ENCODE measurements around the gene PLEKHG1. TPM values are rescaled to one million over a fixed set of nuclear protein-coding genes. Genes with fewer than 3 reads are reported as not detected.

PLEKHG1 gene
- total and polyA plus RNA-seq, 2 experiments from 2014 or later: 6.3 to 6.8 TPM

DNA sequence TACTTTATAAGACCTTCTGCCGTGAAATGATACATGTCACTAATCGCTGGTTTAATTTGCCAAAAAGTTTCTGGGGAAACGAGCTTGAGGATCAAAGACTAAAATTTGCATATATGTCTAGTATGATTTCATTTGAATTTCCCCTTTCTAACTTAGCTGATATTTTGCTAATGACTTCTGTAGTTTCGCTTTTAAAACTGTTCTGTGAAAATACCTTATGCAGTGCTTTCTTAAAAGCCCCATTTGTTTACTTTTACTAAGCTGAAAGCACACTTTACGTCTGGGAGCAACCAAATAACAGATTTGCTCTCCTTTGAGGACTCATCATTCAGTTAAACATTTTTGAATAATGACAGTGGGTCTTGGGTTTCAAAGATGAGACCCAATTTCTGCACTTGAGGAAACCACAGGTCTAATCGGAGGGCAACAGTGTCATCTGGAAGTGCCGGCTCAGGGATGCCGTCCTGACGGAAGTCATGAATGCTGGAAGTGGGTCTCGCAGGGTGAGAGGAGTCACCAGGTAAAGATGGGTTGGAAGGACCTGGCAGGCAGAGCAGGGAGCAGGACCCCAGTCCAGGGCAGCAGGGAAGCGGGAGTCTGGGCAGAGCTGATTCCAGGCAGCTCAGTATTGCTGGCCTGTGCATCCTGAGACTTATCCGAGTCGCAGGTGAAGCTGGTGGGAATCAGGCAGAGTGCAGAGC is 33.2 kb downstream of the PLEKHG1 start:
- H2AFZ ChIP-seq: no peak overlapping the region
- 76% methylated on average over 13 of the region's 13 CpGs for whole genome bisulfite sequencing (ENCODE audit: low lambda C conversion rate, missing lambda C conversion rate)
- no peaks in the 10 kb centered on the region for H3K9me3 ChIP-seq (ENCODE audit: low read depth)
- H3K4me2 ChIP-seq: peak overlapping the region; percentile 35
- peaks cover 22% of the 10 kb centered on the region for H3K79me2 ChIP-seq
- no peaks in the 10 kb centered on the region for H4K20me1 ChIP-seq (ENCODE audit: insufficient read depth, poor library complexity, severe bottlenecking)
- H3K4me3 ChIP-seq: no peak overlapping the region
- no peak for DNase-seq (ENCODE audit: low spot score)
- TF ChIP-seq EZH2phosphoT487 (IDR thresholded peaks at IDR 0.05; ENCODE audit: low read depth, severe bottlenecking, unreplicated experiment): no peak
- no peak for TF ChIP-seq EZH2 (IDR thresholded peaks at IDR 0.05; ENCODE audit: borderline replicate concordance)
- TF ChIP-seq, protein P1, sequence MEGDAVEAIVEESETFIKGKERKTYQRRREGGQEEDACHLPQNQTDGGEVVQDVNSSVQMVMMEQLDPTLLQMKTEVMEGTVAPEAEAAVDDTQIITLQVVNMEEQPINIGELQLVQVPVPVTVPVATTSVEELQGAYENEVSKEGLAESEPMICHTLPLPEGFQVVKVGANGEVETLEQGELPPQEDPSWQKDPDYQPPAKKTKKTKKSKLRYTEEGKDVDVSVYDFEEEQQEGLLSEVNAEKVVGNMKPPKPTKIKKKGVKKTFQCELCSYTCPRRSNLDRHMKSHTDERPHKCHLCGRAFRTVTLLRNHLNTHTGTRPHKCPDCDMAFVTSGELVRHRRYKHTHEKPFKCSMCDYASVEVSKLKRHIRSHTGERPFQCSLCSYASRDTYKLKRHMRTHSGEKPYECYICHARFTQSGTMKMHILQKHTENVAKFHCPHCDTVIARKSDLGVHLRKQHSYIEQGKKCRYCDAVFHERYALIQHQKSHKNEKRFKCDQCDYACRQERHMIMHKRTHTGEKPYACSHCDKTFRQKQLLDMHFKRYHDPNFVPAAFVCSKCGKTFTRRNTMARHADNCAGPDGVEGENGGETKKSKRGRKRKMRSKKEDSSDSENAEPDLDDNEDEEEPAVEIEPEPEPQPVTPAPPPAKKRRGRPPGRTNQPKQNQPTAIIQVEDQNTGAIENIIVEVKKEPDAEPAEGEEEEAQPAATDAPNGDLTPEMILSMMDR (IDR thresholded peaks at IDR 0.05; ENCODE audit: poor library complexity): no peak
- peaks cover 33% of the 10 kb centered on the region for H3K4me1 ChIP-seq (ENCODE audit: insufficient read depth)
- no peaks in the 10 kb centered on the region for H3K9me2 ChIP-seq (replicated peaks; ENCODE audit: insufficient read depth)
- no peaks in the 10 kb centered on the region for H3K36me3 ChIP-seq (replicated peaks; ENCODE audit: insufficient read depth, low read depth)
- peak overlapping the region; percentile 40 for H3K27ac ChIP-seq
- no peaks in the 10 kb centered on the region for H3K27me3 ChIP-seq

DNA sequence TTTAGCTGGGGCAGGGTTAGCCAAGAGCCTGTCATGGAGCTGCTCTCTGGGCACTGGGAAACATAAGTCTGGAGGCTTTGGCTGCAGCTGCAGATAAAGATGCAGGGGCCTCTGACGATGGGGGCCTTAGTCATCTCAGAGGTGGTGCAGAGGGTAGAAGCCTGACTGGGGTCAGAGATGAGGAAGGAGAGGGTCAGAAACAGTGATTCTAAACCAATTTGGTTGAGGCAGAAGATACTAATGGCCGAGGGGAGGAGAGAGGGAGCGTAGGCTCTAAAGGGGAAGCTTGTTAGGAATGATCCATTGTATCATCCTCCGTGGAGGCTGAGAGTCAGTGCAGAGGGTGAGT is 33.8 kb downstream of the PLEKHG1 start:
- no peaks in the 10 kb centered on the region for H3K36me3 ChIP-seq (replicated peaks; ENCODE audit: insufficient read depth, low read depth)
- TF ChIP-seq EZH2phosphoT487 (IDR thresholded peaks at IDR 0.05; ENCODE audit: low read depth, severe bottlenecking, unreplicated experiment) (no peak), EZH2 (IDR thresholded peaks at IDR 0.05; ENCODE audit: borderline replicate concordance) (no peak)
- TF ChIP-seq, protein P1 (IDR thresholded peaks at IDR 0.05; ENCODE audit: poor library complexity): no peak
- H3K27me3 ChIP-seq: no peaks in the 10 kb centered on the region
- H3K4me2 ChIP-seq: no peak overlapping the region
- no peaks in the 10 kb centered on the region for H3K9me2 ChIP-seq (replicated peaks; ENCODE audit: insufficient read depth)
- H3K79me2 ChIP-seq: peaks cover 25% of the 10 kb centered on the region
- peaks cover 35% of the 10 kb centered on the region for H3K4me1 ChIP-seq (ENCODE audit: insufficient read depth)
- no peak overlapping the region for H2AFZ ChIP-seq
- H4K20me1 ChIP-seq (ENCODE audit: insufficient read depth, poor library complexity, severe bottlenecking): no peaks in the 10 kb centered on the region
- WGBS (ENCODE audit: low lambda C conversion rate, missing lambda C conversion rate): 88% methylated on average over 4 of the region's 4 CpGs
- no peaks in the 10 kb centered on the region for H3K9me3 ChIP-seq (ENCODE audit: low read depth)
- peak overlapping the region; percentile 40 for H3K27ac ChIP-seq
- H3K4me3 ChIP-seq: no peak overlapping the region
- no peak for DNase-seq (ENCODE audit: low spot score)

DNA sequence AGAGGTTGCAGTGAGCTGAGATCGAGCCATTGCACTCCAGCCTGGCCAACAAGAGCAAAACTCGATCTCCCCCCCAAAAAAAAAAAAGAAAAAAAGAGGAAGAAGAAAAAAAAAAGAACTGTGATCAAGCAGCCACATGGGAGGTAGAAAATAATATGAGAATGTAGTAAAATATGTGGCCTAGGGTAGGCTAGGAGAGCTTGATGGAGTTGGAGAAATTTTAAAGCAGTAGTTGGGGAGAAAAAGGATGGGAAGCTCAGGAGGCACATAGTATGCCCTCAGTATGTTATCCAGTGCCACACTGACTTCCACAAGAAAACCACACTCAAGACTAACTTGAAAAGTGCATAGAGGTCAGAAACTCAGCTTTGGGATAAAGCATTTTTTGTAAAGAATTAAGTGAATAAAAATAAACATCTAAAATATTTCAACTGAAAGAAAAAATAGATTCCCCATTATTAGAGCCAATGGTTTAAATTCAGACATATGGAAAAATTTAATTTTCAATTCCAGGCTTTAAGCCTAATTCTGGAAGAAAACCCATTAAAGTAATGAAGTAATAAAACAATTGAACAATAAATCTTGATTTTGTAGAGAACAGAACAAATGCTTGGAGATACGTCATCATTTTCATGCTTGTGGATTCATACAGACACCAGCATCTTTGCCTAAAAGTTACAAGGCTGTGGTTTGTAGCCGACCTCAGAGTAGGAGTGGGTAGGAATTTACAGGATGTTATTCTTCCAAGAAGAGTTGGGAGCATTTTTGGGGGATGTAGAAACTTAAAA is 34.7 kb downstream of the PLEKHG1 start:
- TF ChIP-seq EZH2 (IDR thresholded peaks at IDR 0.05; ENCODE audit: borderline replicate concordance): no peak
- no peak for TF ChIP-seq EZH2phosphoT487 (IDR thresholded peaks at IDR 0.05; ENCODE audit: low read depth, severe bottlenecking, unreplicated experiment)
- TF ChIP-seq, protein P1 (IDR thresholded peaks at IDR 0.05; ENCODE audit: poor library complexity): no peak
- H3K27me3 ChIP-seq: no peaks in the 10 kb centered on the region
- H2AFZ ChIP-seq: no peak overlapping the region
- no peak overlapping the region for H3K4me2 ChIP-seq
- no peak for DNase-seq (ENCODE audit: low spot score)
- 80% methylated on average over 4 of the region's 4 CpGs for WGBS (ENCODE audit: low lambda C conversion rate, missing lambda C conversion rate)
- no peaks in the 10 kb centered on the region for H3K9me2 ChIP-seq (replicated peaks; ENCODE audit: insufficient read depth)
- H3K4me3 ChIP-seq: no peak overlapping the region
- H4K20me1 ChIP-seq (ENCODE audit: insufficient read depth, poor library complexity, severe bottlenecking): no peaks in the 10 kb centered on the region
- H3K9me3 ChIP-seq (ENCODE audit: low read depth): no peaks in the 10 kb centered on the region
- peaks cover 25% of the 10 kb centered on the region for H3K79me2 ChIP-seq
- peaks cover 30% of the 10 kb centered on the region for H3K4me1 ChIP-seq (ENCODE audit: insufficient read depth)
- H3K36me3 ChIP-seq (replicated peaks; ENCODE audit: insufficient read depth, low read depth): no peaks in the 10 kb centered on the region
- peak overlapping the region; percentile 87 for H3K27ac ChIP-seq
